NB4 (cell line): ENCODE results near the gene MSRB1.

Source experiments
- DNase-seq: peaks from one replicate; pipeline ENCODE4 v3.0.0; 2010; ENCODE audit warnings: low read depth
- H3K4me3 ChIP-seq: one replicate; pipeline ENCODE4 v1.5.1; 2011; ENCODE audit warnings: mild to moderate bottlenecking, low read depth, low read length, moderate library complexity
- MYC ChIP-seq: IDR thresholded peaks from 2 replicates; pipeline ENCODE4 v1.6.1; 2011; ENCODE audit warnings: low read depth, low read length
- POLR2A ChIP-seq: IDR thresholded peaks from 2 replicates; pipeline ENCODE4 v1.6.1; 2011; ENCODE audit warnings: mild to moderate bottlenecking; ENCODE audit not compliant: insufficient read length; ENCODE audit errors: extremely low read depth
- TF ChIP-seq, protein P1 (sequence below): IDR thresholded peaks from one replicate; pipeline ENCODE4 v1.5.1; 2012; ENCODE audit warnings: low read depth, low read length
- TF ChIP-seq, protein P2 (sequence below): IDR thresholded peaks from 2 replicates; pipeline ENCODE4 v1.6.1; 2011; ENCODE audit warnings: low read depth, low read length

The MSRB1 gene

DNA sequence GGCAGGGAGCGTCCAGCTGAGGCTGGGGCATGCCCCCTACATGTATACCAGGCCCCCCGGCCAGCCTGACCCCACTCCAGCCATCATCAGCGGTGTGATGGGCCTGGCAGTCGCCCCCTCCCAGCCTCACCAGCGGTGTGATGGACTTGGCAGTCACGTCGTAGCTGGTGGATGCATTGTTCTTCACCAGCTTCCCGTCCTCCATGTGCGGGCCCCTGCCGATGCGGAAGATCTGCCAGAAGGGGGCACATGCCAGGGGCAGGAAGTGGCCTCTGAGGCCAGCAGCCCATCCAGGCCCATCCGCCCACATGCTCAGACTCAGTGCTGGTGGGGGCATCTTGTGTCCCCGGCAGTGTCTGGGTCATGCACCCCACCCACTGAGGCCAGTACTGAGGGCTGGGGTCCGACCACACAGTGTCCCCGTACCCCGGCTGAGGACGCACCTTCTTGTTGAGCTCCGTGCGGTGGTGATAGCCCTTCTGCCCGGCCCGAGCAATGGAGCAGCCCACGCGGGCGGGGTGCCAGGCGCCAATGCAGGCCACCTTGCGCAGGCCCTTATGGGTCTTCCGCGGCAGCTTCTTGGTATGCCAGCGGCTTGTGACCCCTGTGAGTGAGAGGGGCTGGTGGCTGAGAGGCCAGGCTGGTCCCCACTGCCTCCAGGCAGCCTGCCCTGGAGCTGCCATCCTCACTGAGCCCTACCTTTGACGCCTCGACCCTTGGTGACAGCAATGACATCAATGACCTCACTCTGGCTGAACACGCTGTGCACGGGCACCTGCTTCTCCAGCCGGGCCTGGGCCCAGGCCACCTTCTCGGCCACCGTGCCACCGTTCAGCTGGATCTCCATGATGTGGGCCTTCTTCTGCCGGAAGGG is 3.7 kb upstream of the MSRB1 start:
- no peak for DNase-seq
- TF ChIP-seq, protein P1, sequence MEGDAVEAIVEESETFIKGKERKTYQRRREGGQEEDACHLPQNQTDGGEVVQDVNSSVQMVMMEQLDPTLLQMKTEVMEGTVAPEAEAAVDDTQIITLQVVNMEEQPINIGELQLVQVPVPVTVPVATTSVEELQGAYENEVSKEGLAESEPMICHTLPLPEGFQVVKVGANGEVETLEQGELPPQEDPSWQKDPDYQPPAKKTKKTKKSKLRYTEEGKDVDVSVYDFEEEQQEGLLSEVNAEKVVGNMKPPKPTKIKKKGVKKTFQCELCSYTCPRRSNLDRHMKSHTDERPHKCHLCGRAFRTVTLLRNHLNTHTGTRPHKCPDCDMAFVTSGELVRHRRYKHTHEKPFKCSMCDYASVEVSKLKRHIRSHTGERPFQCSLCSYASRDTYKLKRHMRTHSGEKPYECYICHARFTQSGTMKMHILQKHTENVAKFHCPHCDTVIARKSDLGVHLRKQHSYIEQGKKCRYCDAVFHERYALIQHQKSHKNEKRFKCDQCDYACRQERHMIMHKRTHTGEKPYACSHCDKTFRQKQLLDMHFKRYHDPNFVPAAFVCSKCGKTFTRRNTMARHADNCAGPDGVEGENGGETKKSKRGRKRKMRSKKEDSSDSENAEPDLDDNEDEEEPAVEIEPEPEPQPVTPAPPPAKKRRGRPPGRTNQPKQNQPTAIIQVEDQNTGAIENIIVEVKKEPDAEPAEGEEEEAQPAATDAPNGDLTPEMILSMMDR = no peak
- TF ChIP-seq, protein P2, sequence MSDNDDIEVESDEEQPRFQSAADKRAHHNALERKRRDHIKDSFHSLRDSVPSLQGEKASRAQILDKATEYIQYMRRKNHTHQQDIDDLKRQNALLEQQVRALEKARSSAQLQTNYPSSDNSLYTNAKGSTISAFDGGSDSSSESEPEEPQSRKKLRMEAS = no peak
- TF ChIP-seq MYC (no peak), POLR2A (no peak)
- no peak overlapping the region for H3K4me3 ChIP-seq

DNA sequence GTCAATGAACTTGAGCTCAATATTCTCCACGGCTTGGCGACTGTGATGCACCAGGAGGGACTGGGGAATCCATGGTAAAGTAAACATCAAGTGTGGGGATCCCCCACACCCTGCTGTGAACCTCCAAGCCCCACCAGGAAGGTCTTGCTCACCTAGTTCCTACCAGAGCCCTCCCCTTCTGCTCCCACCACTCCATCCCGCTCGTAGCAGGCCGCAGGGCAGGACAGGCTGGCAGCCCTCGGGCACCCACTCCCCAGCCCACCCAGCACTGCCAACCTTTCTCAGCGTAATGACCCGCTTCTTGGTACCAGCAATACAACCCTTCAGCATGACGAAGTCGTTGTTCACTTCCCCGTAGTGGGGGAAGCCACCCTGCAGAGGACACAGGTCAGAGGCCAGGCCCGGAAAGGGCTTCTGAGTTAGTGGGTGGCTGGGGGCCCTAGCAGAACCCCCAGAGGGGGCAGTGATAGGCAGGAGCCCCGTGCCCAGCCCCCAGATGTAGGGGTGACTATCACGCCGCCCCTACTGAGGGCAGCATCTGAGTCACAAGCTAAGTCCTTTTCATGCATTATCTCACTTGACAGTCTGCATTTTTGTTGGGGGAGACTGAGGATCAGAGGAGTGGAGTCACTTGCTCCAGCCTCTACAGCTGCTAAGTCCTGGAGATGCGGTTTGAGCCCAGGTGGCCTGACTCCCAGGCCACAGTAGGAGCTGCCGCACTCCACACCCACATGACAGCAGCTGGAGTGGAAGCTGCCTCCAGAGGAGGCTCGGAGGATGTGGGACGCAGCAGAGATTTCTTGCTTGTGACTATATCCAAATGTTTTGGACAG is 2.8 kb upstream of the MSRB1 start:
- no peak overlapping the region for H3K4me3 ChIP-seq
- DNase-seq = no peak
- TF ChIP-seq, protein P1 = no peak
- TF ChIP-seq MYC (no peak), POLR2A (no peak)
- TF ChIP-seq, protein P2 = no peak

DNA sequence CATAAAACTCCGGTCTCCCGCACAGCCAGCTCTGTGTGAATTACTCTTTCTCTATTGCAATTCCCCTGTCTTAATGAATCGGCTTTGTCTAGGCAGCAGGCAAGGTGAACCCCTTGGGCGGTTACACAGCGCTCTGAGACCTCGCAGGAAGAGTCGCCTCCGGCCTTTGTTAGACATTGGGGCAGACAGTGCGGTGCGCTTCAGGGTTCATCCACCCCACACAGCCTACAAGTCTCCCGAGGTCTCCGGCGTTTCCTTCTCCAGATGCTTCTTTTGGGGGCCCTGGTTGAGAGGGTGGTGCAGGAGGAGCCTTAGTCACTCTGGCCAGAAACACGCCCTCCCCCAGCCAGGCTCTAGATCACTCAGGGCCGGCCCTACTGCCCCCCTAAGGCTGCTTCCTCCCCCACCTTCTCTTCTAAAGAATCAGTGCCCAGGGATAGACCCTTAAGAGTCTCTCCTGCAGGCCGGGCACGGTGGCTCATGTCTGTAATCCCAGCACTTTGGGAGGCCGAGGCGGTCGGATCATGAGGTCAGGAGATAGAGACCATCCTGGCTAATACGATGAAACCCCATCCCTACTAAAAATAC is 1.7 kb upstream of the MSRB1 start:
- H3K4me3 ChIP-seq = no peak overlapping the region
- TF ChIP-seq POLR2A (no peak), MYC (no peak)
- TF ChIP-seq, protein P2 = no peak
- TF ChIP-seq, protein P1 = no peak
- DNase-seq = no peak

DNA sequence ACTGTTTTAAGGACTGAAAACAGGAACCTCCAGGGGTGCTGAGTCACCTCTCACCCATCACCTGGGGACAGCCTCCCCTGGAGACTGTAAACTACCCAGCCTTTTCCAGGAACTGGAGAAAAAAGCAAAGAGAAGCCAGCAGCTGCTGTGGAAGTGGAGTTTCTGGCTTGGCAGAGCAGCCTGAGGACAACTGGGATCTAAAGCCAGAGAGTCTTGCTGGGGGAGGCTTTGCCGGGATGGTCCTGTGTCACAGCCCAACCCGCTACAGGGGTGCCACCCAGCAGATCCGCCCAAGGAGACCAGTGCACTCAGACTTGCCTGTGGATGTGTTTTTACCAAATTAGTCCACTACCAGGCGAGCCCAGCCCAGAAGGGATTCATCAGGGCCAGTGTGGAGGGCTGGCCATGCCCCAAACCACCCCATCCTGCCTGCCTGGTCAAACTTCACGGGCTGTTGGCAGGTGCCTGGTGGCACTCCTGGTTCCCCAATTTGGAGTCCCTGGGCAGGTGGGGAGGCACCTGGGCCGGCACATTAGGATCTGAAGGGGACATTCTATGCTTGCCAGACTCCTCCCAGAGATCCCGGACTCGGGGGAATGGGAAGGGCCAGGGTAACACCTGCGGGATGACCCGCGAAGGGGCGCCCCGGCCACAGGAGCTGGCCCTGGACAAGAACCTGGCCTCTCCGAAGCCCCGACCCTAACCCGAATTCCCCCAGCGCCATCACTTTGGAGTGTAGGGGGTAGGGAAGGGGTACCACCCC is 771 bp downstream of the MSRB1 start:
- TF ChIP-seq, protein P1 = no peak
- TF ChIP-seq, protein P2 = no peak
- TF ChIP-seq MYC (no peak), POLR2A (no peak)
- peak; percentile 90 for DNase-seq
- peak overlapping the region; percentile 82 for H3K4me3 ChIP-seq
